Astrocyte of the hippocampus (primary cell): ENCODE results near the gene NLRP3.
"Not testable (repeated sequence)": the region's sequence is repeated elsewhere in the genome, so short reads cannot be mapped to it uniquely, and the experiment has no call there.

ENCODE experiments used
- DNase-seq: peaks from one replicate; pipeline ENCODE4 v3.0.0; 2011; ENCODE audit warnings: low read depth, low spot score

Gene NLRP3

DNA sequence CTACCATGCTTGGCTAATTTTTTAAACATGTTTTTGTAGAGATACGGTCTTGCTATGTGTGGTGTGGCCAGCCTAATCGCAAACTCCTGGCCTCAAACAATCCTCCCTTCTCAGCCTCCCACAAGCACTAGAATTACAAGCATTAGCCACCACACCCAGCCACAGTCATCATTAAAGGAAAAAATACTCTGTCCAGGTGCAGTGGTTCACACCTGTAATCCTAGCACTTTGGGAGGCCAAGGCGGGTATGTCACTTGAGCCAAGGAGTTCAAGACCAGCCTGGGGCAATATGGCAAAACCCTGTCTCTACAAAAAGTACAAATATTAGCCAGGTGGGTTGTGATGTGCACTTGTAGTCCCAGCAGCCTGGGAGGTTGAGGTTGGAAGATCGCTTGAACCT lies 25.0 kb upstream of the NLRP3 start:
- DNase-seq = no peak

DNA sequence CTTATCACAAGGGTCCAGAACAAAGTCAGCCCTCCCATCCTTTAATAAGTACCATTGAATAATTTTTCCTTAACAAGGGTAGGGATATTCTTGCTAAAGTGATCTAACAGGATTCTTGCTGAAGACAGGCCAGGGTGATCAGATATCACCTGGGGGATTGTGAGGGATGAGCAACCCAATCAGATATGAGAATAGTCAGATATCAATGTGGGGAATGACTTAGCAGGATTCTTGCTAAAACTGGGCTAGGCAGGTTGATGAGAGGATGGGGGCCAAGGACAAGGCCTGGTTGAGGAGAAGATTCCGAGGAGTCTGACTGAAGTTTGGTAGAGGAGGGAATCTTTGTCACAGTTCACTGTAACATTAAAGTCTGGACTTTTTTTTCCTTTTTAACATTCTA lies 23.9 kb upstream of the NLRP3 start:
- DNase-seq = no peak

DNA sequence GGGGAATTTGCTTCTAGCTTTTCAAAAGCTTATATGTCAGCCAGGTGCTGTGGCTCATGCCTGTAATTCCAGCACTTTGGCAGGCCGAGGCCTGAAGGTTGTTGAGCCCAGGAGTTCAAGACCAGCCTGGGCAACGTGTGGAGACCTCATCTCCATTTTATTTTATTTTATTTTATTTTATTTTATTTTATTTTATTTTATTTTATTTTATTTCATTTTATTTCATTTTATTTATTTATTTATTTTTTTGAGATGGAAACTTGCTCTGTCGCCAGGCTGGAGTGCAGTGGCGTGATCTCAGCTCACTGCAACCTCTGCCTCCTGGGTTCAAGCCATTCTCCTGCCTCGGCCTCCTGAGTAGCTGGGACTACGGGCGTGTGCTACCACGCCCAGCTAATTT lies 20.9 kb upstream of the NLRP3 start:
- not testable (repeated sequence) for DNase-seq

DNA sequence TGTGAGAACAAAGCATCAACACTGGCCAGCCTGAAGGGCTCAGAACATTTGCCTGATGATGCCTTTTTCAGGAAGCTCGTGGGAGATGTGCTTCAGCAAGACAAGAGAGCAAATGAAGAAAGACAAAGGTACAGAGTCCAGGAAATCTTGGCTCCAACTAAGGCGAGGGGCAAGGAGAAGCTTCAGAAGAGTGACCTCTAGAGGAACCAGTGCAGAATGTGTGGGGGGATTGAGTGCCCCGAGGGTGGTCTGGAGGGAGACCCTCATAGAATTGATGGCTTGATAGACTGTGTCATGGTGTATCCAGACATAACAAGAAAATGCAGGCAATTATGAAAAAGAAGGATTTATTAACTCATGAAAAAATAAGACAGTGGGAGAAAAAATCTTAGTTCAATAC lies 15.3 kb upstream of the NLRP3 start:
- no peak for DNase-seq

DNA sequence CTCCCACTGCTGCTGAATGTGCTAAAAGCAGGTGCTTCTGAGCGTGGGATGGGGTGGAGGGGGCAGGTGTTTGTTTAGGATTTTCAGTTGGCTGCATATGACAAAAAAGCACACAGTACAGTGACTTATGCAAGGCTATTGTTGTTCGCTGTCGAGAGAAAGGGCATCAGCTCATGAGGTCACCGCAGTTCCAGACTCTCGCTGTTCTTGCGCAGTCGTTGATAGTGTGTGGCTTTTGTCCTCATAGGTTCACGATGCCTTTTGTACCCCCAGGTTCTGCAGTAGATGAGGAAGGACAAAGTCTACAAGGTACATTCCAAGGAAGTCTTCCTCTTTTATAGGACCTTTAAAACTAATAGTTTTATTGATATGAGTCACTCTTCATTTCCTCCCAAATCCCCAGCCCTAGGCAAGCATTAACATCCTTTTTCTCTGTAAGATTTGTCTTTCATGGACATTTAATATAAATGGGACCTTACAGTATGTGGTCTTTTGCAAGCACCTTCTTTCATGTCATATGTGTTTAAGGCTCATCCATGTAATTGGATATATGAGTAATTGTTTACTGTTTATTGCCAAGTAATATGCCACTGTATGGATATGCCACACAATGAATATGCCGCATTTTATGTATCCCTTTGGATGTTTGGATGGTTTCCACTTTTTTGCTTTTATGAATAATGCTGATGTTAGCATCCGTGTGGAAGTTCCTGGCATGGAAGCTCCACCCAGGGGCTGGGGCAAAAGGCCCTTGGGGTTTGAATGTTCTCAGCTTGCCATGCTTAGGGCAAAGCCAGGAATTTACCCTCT lies 14.5 kb upstream of the NLRP3 start:
- no peak for DNase-seq

DNA sequence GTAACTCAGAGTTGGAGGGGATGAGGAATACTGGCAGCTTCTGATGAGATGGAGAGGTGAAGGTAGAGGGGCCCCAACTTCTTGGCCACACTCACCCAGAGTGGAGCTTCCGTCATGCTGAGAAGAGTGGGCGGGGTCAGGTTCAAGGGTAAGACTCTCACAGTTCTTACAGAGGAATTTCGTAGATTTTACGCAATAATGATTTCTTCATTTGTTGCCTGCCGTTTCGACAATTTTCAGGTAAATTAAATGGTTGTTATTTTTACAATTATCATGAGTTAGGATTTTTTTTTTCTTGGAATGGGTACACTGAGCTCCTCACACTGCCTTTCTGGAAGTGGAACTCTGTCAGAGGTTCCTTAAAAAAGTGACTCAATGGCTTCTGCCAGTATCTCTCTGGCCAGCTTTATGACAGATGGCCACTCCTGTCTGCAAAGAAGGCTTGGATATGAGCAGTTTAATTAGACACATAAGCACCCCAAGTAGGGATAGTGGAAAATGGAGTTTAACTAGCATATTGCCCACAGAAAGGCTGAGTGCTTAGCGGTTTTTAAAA lies 13.8 kb upstream of the NLRP3 start:
- DNase-seq = no peak

DNA sequence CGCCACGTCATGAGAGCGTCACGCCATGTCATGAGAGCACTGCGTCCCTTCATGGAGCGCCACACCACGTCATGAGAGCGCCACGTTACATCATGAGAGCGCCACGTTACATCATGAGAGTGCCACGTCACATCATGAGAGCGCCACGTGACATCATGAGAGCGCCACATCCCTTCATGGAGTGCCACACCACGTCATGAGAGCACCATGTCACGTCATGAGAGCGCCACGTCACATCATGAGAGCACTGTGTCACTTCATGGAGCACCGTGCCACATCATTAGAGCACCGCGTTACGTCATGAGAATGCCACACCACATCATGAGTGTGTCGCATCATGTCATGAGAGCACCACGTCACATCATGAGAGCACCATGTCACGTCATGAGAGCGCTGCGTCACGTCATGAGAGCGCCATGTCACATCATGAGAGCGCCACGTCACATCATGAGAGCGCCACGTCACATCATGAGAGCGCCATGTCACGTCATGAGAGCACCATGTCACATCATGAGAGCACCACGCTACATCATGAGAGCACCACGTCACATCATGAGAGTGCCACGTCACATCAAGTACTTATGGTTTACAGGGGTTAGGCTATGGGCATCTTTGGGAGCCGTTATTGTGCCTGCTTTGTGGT lies 9.8 kb upstream of the NLRP3 start:
- no peak for DNase-seq

DNA sequence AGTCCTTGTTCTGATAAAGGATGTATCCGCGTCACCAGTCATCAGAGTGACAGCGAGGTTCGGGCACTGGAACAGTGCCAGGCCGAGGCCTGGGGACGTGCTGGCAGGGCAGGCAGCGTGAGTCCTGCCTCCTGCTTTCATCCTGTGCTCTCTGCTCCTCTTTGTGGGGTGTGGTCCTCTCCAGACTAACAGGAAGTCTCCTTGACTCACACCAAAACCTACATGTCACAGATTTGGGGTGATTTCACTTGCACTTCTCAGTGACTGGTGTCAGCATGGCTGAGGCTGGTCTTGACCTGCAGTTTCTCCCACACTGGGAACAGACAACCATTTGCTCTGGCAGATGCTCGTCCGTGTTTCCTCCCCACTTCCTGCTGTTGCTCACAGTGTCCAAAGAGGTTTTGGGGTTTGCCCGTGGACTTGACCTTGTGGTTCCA lies 8.8 kb upstream of the NLRP3 start:
- DNase-seq = no peak

DNA sequence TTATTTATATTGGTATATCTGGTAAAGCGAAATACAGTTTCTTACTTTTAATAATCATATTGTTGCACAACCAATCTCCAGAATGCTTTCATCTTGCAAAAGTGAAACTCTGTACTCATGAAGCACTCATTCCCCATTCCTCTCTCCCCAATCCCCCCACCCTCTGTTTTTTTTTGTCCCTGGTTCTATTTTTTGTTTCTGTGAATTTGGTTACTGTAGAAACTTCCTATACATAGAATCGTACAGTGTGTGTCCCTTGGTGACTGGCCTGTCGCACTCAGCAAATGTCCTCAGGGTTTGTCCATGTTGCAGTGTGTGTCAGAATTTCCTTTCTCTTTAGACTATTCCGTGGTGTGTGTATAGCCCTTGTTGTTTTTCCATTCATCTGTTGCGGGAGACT lies 7.9 kb upstream of the NLRP3 start:
- no peak for DNase-seq

DNA sequence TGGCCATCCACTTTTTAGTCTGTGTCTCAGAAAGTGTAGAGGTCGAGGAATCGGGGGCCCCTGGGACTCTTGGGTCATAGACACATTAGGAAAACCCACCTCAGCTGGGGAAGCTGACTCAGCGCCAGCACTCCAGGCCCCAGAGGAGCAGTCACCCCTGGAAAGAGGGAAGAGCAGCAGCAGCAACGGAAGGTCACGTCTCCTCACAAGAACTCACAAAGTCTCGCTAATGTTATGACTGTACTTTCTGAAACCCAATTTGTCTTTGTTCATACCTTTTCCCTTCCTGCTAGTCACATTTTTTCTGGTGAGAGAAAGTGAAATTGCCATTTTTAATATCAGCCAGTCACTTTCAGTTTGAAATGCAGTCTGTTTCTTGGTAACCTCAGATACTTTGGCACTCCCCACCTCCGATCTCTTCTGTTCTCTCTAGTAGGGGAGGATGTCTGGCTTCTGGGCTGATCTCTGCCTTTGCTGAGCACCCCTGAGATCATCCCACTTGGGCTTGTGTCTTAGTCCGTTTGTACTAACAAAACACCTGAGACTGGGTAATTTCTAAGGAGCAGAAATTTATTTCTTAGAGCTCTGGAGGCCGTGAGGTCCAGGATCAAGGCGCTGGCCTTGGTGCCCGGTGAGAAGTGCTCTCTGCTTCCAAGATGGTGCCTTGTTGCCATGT lies 6.0 kb upstream of the NLRP3 start:
- no peak for DNase-seq

DNA sequence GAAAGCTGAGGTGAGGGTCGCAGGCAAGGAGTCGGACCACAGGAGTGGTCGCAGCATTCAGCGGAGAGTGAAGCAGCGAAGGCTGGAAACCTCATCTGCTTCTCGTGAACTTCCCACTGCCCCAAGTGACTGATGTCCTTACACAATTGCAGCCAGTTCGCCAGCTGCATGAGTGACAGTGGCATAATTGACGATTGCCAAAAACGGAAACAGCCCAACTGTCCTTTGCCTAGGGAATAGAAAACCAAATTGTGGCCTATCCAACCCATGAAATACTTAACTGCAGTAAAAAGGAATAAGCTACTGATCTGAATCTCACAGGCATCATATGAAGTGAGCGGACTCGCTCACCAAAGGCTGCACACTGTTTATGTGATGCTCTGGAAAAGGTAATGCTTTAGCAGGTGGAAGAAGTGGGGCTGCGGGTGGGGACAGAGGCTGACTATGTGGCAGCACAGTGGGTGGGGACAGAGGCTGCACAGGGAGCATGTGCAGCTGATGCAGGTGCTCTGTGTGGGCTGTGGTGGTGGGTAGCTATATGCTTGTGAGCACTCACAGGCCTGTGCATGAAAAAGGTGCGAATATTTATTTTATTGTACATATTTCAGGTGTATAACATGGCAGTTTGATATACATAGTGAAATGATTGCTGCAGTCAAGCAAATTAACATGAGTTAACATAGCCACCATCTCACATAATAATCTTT lies 4.2 kb upstream of the NLRP3 start:
- no peak for DNase-seq

DNA sequence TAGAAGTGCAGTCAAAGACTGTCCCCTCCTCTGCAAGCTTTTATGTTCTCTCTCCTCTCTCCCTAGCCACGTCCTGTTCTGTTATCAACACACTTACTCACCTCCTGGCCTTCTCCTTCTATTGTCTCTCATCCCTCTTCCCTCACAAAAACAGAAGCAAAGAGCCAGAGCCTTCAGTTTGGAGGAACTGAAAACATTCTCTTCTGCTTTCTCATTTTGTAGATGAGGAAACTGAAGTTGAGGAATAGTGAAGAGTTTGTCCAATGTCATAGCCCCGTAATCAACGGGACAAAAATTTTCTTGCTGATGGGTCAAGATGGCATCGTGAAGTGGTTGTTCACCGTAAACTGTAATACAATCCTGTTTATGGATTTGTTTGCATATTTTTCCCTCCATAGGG lies 1.9 kb downstream of the NLRP3 start:
- DNase-seq = no peak

DNA sequence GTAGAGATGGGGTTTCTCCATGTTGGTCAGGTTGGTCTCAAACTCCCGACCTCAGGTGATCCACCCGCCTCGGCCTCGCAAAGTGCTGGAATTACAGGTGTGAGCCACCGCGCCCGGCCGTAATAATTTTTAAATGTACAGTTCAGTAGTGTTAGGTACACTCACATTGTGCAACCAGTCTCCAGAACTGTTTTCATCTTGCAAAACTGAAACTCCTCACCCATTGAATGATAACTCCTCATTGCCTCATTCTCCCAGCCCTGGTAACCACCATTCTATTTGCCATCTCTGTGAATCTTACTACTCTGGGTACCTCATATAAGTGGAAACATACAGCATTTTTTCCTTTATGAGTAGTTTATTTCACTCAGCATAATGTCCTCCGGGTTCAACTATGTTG lies 3.4 kb downstream of the NLRP3 start:
- no peak for DNase-seq

DNA sequence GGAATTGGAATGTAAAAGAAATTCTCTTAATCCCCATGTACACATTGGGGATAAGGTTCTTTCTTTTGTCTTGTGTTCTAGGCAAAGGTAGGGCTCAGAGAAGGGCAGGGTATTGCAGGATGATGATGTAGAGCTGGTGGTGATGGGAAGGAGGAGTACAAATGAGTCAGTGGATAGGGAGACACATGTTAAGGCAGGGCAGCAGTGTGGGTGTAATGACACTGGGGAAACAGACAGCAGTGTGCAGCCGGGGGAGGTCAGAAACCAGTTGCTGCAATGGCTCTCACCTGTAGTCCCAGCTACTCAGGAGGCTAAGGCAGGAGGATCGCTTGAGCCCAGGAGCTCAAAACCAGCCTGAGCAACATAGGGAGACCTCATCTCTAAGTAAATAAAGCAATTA lies 5.1 kb downstream of the NLRP3 start:
- no peak for DNase-seq

DNA sequence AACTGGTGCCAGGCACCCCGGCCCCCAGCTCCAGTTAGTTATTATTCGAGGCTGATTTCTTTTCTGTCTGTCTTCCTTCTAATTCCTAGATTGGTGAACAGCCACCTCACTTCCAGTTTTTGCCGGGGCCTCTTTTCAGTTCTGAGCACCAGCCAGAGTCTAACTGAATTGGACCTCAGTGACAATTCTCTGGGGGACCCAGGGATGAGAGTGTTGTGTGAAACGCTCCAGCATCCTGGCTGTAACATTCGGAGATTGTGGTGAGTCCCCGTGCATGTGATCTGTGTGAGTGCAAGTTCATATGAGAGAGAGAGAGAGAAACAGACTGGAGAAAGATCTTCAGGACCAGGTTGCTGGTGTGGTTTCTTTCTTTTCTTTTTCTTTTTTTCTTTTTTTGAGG lies 13.5 kb downstream of the NLRP3 start:
- no peak for DNase-seq

DNA sequence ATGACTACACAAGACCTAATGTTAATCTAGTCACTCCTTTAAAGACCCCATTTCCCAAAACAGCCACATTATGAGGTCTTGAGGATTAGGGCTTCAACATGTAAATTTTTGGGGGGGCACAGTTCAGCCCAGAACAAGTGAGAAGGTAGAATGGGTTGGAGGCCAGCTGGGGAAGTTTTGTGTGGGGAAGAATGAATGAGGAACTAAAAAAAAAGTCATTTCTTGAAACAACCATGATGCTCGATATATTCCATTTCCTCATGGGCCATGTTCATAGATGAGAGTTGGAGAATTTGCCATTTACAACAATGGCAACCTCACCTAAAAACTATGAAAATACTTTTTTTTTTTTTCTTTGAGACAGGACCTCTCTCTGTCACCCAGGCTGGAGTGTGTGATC lies 14.5 kb downstream of the NLRP3 start:
- no peak for DNase-seq

DNA sequence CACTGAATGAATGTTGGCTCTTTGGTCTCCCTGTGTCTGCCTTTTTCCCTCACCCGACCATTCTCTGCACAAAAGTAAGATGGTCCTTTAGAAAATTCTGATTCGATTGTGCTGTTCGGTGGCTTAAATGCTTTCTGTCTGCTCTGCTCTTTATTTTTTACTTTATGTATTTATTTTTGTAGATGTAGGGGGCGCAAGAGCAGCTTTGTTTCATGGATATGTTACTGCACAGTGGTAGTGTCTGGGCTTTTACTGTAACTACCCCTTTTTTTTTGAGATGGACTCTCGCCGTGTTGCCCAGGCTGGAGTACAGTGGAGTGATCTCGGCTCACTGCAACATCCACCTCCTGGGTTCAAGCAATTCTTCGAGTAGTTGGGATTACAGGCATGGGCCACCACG lies 15.7 kb downstream of the NLRP3 start:
- DNase-seq = no peak

DNA sequence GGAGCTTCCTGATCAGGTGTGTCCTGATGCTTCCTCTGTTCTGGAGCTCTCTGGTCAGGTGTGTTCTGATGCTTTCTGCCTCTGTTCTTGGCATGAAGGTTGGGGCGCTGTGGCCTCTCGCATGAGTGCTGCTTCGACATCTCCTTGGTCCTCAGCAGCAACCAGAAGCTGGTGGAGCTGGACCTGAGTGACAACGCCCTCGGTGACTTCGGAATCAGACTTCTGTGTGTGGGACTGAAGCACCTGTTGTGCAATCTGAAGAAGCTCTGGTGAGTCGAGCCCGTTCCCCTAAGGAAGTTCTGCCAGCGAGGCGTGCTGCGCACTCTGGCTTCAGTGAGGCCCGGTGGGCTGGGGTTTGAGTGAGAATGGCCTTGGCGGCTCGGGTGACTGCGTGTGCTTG lies 18.0 kb downstream of the NLRP3 start:
- no peak for DNase-seq

DNA sequence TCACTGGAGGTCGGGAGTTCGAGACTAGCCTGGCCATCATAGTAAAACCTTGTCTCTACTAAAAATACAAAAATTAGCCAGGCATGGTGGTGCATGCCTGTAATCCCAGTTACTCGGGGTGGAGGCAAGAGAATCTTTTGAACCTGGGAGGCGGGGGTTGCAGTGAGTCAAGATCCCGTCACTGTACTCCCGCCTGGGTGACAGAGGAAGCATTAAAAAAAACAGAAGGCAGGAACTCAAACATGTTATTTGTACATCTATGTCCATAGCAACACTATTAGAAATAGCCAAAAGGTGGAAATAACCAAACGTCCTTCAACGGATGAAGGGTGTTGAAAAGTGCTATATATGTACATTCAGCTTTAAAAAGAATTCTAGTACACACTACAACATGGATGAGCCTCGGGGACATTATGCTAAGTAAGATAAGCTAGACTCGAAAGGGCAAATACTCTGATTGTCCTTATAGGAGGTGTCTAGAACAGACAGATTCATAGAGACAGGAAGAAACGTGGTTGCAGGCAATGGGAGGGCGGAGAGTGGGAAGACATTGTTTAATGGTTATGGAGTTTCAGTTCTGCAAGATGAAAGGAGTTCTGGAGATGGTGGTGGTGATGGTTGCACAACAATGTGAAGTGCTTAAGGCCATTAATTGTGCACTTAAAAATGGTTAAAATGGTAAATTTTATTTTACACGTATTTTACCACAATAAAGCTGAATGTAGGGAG lies 19.2 kb downstream of the NLRP3 start:
- no peak for DNase-seq

DNA sequence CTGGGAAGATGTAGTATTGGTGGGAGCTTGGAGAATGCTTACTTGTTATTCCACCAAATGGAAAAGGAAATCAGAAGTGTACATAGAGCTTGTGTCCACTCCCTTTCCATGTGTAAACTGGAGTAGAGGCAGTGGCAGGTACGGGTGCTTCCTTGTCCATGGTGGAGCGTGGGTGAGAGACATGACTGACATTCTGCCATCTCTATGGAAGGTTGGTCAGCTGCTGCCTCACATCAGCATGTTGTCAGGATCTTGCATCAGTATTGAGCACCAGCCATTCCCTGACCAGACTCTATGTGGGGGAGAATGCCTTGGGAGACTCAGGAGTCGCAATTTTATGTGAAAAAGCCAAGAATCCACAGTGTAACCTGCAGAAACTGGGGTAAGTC lies 19.8 kb downstream of the NLRP3 start:
- no peak for DNase-seq
